Measurements from ENCODE around the gene PRRC2B.
A peak's percentile ranks its signal among the peaks of the same experiment; 100 is the strongest.
"Not testable (repeated sequence)": the region's sequence is repeated elsewhere in the genome, so short reads cannot be mapped to it uniquely, and the experiment has no call there.

The PRRC2B gene

DNA sequence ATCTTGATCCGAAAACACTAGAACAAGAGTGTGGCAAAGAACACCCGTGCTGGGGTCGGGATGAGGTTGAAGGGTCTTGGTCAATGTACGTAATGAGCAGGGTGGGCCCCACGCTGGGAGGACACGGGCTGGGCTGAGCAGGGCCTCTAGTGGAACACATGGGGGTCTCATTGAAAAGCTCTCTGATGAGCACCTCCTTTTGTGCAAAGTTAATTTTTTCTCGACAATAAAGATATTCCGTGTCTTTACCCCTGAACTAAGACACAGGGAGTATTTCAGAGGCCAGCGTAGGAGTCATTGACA, 129.2 kb downstream of the PRRC2B start:
- DNase-seq = no peak

DNA sequence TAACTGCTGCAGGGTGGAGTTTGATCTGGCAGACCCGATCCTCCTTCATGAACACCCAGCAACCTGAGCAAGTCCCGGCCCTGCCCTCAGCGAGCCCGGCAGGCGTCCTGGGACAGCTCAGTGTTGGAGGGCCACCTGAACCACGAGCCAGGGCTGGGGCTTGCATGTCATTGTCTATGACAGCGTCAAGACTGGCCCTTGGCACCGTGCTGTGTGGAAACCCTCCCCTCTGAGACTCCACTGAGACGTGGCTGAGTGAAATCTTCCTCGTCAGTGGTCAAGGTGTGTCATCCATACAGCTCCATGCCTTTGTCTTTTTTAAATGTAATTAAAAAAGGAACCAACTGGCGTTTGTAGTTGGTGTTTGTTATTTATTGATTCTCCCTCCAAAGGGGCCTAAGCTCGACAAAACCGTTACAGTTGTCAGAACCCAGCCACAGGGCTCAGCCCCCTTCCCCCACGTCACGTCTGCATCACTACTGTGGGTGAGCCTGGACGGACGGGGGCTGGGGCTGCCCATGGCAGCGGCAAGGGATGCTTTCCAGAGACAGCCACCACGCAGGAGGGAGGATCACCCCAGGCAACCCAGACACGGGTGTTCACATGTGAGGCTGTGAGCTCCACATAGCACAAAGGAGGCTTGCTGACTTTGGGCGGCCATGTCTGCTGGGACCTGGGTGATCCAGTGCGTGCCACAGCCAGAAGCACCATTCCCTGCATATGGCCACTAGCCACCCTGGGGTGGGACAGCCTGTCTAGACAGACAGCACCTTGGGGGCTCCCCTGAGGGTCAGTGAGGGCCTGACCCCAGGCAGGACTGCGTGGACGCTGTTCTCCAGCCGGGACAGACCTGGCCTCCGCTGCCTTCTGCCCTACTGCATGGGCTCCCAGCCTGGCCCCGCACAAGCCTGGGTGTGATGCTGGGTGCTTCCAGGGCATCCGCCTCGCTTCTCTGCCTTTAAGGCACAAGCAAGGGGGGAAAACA, 129.9 kb downstream of the PRRC2B start:
- no peak for DNase-seq

DNA sequence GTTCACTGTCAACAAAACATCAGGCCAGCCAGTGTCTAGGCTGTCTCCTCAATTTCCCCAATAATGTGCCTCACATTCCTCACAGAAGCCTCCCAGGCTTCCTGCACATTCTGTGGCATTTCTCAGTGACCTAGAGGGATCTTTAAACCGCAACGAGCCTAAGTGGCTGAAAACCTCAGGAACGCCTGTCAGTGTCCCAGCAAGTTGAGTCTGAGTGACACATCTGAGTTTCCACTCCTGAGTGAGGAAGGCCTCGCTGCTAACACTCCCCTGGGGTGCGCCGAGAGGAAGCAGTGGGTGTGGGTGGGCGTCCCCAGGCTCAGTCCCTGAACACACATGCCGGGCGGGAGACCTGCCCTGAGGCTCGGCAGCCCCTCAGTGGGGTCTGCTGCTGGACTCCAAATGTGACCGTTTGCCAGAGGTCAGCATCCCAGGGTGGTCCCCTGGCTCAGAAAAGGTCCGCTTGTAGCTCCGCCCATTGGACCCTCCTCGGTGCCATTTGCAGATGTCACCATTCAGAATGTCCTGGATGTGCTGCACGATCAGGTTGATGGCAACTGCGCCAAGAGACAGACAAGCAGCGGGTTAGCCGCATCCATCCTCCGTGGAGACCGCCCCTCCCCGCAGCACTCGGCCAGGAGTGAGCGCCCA, 130.9 kb downstream of the PRRC2B start:
- DNase-seq = no peak

DNA sequence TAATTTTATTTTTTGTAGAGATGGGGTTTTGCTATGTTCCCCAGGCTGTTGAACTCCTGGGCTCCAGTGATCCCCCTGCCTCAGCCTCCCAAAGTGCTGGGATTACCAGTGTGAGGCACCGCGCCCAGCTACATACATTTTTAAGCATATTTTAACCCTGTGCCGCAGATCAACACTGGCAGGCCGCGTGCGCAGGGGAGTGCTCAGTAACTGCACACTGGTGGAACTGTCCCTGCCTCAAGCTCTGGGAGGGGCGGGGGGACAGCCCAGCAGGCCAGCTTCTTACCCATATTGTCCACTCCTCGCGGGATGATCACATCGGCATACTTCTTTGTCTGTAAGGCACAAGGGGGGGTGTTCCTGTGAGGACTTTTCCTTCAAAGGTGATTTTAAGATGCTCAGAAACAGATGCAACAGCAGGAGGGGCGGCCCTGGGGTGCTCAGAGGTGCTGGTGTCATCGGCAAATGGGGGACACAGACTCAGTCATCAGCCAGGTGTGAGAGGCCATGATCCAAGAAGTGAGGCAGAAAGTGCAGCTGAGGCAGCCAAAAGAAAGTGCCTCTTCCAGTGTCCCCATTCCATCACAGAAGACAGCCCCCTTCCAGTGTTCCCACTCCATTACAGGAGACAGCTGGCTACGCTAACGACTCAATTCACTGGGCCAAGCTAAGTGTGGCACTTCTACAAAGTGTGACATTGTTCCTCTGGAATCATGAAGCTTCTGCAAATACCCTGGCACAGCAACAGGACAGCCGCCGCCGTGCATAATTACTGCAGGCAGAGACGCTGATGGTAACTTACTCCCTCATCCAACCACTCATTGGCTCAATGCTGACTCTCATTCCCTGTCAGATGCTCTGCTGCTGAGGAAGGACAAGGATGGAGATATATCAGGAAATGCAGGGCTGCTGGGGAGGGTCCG, 132.0 kb downstream of the PRRC2B start:
- no peak for DNase-seq

DNA sequence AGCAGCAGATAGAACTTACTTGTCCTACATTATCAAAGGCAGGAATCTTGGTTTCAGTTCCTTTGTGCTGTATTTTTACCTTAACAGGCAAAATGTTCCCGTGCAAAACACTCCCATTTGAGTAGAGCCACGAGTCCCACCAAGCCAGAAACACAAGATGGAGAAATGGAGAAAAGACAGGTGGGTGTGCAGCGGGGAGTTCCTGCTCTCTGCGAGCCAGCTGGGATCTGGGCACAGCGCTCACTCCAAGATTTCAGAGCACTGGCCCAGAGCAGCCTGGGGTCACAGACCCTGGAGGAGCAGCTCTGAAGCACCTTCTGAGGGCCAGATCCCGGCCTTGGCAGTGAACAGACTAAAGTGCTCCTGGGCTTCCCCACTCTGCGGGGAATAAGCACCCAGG, 134.3 kb downstream of the PRRC2B start:
- no peak for DNase-seq

DNA sequence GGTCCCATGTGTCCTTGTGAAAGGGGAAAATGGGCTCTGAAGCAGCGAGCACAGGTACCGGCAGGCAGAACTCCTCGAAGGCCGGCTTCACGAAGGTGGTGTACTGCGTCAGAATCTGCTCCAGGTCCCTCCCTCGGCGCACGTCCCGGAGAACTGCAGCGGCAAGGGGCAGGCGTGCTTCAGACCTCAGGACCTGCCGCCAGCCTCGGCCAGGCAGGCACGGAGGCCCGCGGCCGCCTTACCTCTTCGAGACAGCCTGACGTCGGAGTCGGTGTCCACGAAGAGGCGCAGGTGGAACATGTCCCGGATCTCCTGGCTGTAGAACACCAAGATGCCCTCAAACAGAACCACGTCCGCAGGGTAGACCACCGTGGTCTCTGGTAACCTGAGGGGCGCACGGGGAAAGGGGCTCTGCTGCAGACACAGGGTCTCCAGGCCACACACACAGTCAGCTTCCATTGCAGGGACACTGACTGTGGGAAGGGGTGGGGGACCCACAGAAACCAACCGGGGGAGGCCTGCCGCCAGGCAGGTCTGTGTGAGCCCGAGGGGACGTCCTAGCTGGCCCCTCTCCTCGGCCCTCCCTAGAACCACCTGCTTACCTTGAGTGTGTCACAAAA, 135.1 kb downstream of the PRRC2B start:
- DNase-seq = no peak

DNA sequence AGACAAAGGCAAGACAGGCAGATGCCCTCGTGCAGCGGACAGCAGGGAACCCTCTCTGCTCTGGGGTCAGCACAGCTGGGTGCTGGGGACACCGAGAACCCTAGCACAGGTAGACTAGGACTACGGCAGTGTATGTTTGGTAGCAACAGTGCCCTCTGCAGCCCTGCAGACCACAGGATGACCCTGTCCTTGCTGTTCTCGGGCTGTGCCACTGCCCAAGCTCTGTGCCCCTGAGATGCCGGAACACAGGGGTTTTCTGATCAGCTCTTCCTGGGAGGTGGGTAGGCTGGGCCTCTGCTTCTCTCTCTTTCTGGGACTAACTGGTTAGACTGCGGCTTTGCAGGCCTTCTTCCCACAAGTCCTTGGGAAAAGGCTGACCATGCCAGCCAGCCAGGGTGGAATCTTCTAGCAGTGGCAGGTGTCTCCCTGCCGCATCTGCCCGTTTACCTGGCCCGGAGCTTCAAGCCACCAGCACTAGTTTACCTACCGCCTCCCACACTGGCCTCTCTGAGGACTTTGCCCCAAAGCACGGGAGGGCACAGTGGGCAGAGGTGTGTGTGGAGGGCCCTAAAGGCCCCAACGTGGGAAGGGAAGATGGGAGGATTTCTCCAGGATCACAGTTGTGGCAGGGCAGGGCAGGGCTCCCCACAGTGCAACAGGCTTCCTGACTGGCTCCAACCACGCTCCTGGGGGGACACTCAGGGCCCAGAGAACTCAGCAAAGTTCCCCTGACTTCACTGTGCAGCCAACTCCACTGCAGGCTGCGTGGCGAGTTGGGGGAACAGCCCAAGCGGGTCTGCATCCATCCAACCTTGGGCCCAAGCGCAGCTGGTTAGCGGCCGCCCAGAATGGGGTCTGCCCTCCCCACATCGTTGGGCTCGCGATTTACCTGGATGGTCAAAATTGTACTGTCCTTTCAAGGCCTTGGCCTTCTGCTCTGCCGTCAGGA, 136.0 kb downstream of the PRRC2B start:
- no peak for DNase-seq

DNA sequence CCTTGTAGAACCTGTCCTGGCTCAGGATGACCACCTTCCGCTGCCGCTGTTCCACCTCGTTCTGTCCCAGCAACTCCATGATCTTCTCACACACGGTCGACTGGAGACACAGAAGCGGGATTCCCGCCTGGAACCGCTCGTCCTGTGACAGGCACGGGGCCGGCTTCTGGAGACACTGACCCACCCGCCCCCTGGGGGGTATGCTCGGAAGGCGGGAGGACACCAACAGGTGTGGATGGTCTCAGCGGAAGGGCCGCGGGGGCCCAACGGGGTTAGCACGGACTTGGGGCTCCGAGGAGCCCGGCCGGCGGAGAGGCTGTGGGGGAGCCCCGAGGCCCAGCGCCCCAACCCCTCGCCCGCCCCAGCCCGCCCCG, 136.6 kb downstream of the PRRC2B start:
- no peak for DNase-seq

DNA sequence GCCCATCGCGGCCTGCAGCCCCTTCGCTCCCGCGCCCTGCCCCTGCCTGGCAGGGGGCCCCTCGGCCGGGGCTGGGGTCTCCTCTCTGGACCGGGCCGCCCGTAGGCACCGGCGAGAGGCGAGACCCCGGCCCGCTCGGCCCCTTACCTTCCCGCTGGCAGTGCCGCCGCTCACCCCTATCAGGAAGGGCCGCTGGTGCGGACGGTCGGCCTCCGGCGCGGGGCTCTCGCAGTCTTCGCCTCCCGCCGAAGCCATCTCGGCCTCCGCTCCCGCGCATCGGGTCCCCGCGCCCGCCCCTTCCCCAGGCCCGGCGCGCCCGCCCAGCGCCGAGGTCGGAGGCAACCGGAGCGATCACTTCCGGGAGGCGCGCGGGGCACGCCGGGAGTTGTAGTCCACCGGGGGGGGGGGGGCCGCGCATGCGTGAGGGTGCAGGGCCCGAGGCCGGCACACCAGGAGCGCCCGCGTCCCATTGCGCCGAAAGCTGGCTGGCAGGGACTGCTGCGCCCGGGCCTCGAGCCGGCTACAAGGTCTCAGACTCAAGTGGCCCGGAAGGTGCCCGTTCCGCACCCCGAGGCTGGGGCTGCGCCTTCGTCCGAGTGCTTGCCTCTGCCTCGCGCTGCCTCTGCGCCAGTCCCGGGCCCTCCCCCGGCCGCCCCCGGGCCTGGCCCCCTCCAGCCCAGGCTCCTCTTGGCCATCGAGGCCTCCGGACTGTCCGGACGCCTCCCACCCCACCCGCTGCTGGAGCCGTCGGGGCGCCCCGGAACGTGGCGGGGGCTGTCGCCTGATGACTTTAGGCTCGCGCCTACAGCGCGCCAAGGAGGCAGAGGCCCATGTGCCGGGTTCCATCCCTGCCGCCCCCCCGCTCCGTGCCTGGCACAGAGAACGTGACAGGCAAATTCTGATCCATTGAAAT, 137.3 kb downstream of the PRRC2B start, which contains the start of gene UCK1:
UCK1 (minus strand) TSS at position 344 of the 913 bp plus-strand sequence; CDS start at position 255, 89 bp downstream.
- DNase-seq = peak; percentile 77

DNA sequence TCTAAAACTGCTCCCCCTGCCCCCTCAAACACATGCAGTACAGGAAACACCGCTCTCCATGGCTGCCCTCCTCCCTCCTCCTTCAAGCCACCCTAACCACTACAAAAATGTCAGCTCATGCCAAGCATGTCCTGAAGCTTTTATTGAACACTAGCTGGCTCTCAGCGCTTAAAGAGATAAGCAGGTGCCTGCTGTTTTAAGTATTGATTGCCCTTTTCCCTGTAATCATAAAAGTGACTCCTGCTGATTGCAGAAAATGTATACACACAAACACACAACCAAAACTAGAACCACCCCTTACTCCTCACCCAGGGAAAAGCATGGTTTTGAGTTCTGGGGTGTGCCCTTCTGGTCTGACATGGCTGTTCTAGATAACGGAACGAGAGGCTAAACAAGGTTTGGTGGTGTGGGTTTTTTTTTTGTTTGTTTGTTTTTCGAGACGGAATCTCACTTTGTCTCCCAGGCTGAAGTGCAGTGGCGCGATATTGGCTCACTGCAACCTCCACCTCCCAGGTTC, 140.9 kb downstream of the PRRC2B start:
- no peak for DNase-seq

DNA sequence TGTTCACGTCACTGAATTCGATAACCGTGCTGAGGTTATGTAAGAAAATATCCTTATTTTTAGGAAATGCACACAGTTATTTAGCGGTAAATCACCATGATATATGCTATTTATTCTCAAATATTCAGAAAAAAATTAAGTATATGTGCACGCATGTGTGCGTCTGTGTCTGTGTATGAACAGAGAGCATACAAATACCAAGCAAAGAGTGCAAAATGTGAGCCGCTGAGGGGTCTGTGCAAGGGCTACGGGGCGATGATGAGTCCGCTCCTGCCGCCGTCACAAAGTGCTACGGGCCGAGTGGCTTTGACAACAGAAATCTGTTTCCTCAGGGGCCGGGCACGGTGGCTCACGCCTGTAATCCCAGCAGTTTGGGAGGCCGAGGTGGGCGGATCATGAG, 144.1 kb downstream of the PRRC2B start:
- no peak for DNase-seq

DNA sequence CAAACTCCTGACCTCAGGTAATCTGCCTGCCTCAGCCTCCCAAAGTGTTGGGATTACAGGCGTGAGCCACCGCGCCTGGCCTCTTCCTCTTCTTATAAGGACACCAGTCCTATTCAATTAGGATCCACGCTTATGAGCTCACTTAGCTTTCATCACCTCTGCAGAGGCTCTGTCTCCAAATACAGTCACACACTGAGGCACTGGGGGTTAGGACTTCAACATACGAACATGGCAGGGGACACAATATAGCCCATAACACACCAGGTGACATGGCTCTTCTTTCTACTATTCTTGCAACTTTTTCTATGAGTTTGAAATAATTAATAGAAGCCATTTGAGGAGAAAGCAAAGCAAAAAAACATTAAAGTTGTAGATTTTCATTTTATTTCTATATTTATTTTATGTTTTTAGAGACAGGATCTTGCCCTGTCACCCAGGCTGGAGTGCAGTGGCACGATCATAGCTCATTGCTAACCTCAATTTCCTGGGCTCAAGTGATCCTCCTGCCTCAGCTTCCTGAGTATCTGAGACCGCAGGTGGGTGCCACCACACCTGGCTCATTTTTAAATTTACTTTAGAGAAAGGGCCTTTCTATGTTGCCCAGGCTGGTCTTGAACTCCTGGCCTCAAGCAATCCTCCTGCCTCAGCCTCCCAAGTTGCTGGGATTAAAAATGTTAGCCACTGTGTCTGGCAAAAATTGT, 145.5 kb downstream of the PRRC2B start:
- DNase-seq = no peak

DNA sequence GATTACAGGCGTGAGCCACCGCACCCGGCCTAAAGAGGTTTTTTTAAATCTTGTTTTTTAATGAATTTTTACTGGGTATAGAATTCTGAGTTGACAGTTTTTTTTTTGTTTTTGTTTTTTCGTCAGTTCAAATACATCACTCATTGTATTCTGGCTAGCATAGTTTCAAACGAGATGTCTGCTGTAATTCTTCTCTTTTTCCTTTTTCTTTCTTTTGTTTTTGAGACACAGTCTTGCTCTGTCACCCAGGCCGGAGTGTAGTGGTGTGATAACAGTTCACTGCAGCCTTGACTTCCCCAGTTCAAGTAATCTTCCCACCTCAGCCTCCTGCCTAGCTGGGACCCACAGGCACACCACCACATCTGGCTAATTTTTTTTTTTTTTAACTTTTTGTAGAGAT, 149.3 kb downstream of the PRRC2B start:
- DNase-seq = no peak

DNA sequence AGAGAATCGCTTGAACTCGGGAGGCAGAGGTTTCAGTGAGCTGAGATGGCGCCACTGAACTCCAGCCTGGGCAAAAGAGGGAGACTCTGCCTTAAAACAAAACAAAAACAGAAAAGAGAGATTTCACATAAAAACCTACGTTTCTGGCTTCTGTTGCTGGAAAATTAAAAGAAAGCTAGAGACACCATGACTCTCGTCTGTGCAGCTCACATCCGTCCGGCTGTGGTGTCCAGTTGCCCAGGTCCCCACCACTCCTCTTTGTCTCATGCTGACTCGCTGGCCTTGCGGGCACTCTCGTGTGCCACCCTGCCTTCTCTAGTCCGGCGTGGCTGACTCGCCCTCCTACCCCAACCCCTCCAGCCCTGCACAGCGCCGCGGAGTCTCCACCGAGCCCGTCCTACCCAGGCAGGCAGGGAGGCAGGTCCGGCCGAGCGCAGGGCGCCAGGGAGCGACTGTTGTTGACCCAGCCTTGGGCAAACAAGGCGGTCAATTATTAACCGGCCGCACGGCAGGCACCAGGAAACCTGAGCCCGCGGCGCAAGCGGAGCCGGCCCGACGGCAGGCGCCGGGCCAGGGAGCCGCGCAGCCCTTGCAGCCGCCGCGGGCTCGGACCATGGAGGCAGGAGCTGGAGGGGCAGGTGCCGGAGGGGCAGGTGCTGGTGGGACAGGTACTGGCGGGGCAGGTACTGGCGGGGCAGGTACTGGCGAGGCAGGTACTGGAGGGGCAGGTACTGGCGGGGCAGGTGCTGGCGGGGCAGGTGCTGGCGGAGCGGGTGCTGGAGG, 151.3 kb downstream of the PRRC2B start, which contains the start of gene PRRT1B:
PRRT1B (plus strand) TSS at position 521 of the 783 bp plus-strand sequence; CDS start at position 614, 93 bp downstream.
- no peak for DNase-seq

DNA sequence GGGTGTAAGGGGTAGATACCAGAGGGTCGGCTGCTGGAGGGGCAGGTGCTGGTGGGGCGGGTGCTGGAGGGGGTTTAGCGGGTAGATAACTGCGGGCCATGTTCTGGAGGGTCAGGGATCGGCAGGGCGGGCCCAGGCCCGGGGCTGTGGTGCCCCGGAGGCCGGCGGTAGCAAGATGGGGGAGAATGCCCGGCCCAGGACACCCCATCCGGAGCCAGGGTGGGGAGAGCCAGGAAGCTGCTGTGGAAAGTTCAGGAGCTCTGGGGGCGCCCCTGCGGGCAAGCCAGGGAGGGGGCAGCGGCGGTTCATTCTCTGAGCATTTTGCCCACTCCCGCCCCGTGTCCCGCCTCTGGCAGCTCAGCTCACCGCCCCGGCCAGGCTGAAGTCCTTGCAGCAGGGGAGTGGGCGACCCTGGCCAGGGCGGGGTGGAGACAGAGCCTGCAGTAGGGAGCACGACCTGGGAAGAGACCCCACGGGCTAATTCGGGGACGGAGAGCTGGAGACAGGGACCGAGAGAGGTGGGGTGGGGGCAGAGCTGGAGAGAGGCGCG, 152.0 kb downstream of the PRRC2B start:
- no peak for DNase-seq

DNA sequence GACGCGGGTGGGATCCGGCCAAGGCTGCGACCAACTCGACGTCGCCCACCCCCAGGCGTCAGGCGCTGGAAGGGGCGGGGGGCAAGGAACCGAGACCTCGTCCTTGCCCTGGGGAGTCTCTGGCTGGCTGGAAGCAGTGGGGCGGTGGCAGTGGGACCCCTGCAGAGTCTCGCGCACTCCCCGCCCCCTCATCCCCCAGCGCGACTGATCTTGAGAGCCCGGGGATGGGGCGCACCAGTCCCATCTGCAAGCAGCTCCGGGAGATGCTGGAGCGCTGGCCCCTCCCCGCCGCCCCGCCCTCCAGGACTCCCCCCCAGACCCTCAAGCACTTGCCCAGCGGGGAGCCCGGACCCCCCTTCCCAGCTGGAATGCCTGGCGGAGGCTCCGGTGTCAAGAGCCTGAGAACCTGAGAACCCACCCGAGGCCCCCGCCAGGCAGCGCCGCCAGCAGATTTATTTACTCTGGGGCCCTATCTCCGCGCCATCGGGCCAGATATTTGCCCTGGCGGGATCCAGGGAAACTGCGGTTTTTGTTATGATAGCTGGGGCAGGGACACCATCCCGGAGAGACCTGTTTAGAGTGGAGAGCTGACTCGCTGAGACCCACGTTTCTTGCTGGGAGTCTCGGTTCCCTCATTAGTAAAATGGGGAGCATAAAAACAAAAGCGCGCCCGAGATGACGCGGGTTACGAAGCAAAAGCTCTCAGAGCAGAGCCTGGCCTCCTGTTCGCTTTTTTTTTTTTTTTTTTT, 152.6 kb downstream of the PRRC2B start:
- no peak for DNase-seq

DNA sequence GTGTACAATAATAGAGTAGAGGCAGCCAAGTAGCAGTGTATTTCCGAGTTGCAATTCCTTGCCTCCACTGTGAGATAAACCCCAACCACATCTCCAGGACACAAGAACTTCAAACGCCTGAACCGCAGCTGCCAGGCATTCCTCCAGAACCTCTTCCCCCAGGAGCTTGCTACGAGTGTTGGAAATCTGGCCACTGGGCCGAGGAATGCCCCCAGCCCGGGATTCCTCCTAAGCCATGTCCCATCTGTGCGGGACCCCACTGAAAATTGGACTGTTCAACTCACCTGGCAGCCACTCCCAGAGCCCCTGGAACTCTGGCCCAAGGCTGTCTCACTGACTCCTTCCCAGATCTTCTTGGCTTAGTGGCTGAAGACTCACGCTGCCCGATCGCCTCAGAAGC, 155.3 kb downstream of the PRRC2B start:
- not testable (repeated sequence) for DNase-seq

All from activated T-cell treated with anti-CD3 and anti-CD28 coated beads, Interleukin-2, amount 50 U/mL, for 1 hour (primary cell).